Psoas muscle (tissue), 8 donors: Measurements from ENCODE around the gene C16orf89. TPM values are rescaled to one million over a fixed set of nuclear protein-coding genes. Genes with fewer than 3 reads are reported as not detected.
A peak's percentile ranks its signal among the peaks of the same experiment; 100 is the strongest.
"Not testable (repeated sequence)": the region's sequence is repeated elsewhere in the genome, so short reads cannot be mapped to it uniquely, and the experiment has no call there.

ENCODE experiments used
- ATAC-seq, 4 donors: fragments of 200-7000 bp; cut with Tn5 transposase; one replicate each; pipeline ENCODE4 v1.9.1; 2020; ENCODE audit warnings: moderate library complexity in 3 of 4, mild to moderate bottlenecking in 2 of 4
- DNase-seq, 2 donors: peaks; one replicate each; pipeline ENCODE4 v3.0.0-alpha.2; 2020
- H3K27ac ChIP-seq: fragments of 200-600 bp; one replicate; pipeline ENCODE4 v1.8.0; 2022
- H3K27me3 ChIP-seq, 3 donors: fragments of 200-600 bp in 1 of 3; one replicate each; pipeline versions ENCODE4 v1.6.1 to v1.8.0; 2013 to 2022; ENCODE audit warnings: low read length in 2 of 3, mild to moderate bottlenecking in 2 of 3, moderate library complexity in 1 of 3; ENCODE audit not compliant: insufficient read depth in 3 of 3
- H3K36me3 ChIP-seq, 2 donors: fragments of 200-600 bp in 1 of 2; one replicate each; pipeline versions ENCODE4 v1.6.1 to v1.8.0; 2013 to 2022; ENCODE audit warnings: low read depth in 1 of 2, mild to moderate bottlenecking in 1 of 2, moderate library complexity in 1 of 2; ENCODE audit not compliant: insufficient read depth in 1 of 2
- H3K4me1 ChIP-seq: fragments of 200-600 bp; one replicate; pipeline ENCODE4 v1.8.0; 2022
- H3K4me3 ChIP-seq: fragments of 200-600 bp; one replicate; pipeline ENCODE4 v1.8.0; 2022; ENCODE audit warnings: mild to moderate bottlenecking
- H3K9me3 ChIP-seq: fragments of 200-600 bp; one replicate; pipeline ENCODE4 v1.8.0; 2022
- WGBS, 3 donors: extraction: QIAGEN DNeasy Blood & Tissue Kit; methylation state at CpG; one replicate each; pipeline versions ENCODE4 v1.1.6 to v1.1.7; 2013; 5-methylcytosine and 5-hydroxymethylcytosine counted together
- intact Hi-C, 2 donors: fragments of 100-400 bp; cut with DNase I; formaldehyde crosslinking; loops; one replicate each; pipeline versions ENCODE4 v1.11.0 to v1.14.2; 2022
- polyA plus RNA-seq, 3 donors: library from polyadenylated mRNA; stranded (reverse); fragments of 200-250 nt; gene quantifications; one replicate each; pipeline ENCODE4 v1.2.3, GENCODE V29; 2013
- total RNA-seq, 4 donors: library from RNA; stranded (reverse); fragmentation: NEBNext Ultra II Directional in 2 of 4; extraction: Animal tissue kit (Norgen Biotek cat#: 25700) in 2 of 4; gene quantifications; one replicate each; pipeline versions ENCODE4 v1.2.1 to v1.2.4, GENCODE V29; 2021 to 2023
- TF ChIP-seq, protein P1 (sequence below): fragments of 200-600 bp; IDR thresholded peaks from one replicate; pipeline ENCODE4 v1.8.0; 2022; ENCODE audit warnings: antibody characterized with exemption
- donor health status: healthy with polysubstance abuse.
- donor health status: DM: no; HTN: no; CAD: no; lungs with moderate emphysema.
- donor health status: Bipolar disorder and iron deficiency.
- donor health status: healthy.
- donor health status: DM: yes; HTN: yes; CAD: no.
- donor health status: DM: no; HTN: no; CAD: no.
- donor health status: DM: no; HTN: no; CAD: no.
- donor health status: DM: yes; HTN: yes; CAD: no.

Gene C16orf89
- total and polyA plus RNA-seq, 7 donors, result 0.29 to 9.3 (median 0.90) TPM; not detected in 1

GRCh38 chr16:5045499-5046115 lies 20.1 kb downstream of the C16orf89 start:
- Histone ChIP-seq H3K4me3 (no peak overlapping the region), H3K9me3 (no peaks in the 10 kb centered on the region), H3K36me3 (no peaks in the 10 kb centered on the region), H3K4me1 (no peaks in the 10 kb centered on the region), H3K27ac (no peak overlapping the region), H3K27me3 (no peaks in the 10 kb centered on the region)
- ATAC-seq (no peak), DNase-seq (peak in 1 of 2 donors; percentile 1)
- TF ChIP-seq, protein P1, sequence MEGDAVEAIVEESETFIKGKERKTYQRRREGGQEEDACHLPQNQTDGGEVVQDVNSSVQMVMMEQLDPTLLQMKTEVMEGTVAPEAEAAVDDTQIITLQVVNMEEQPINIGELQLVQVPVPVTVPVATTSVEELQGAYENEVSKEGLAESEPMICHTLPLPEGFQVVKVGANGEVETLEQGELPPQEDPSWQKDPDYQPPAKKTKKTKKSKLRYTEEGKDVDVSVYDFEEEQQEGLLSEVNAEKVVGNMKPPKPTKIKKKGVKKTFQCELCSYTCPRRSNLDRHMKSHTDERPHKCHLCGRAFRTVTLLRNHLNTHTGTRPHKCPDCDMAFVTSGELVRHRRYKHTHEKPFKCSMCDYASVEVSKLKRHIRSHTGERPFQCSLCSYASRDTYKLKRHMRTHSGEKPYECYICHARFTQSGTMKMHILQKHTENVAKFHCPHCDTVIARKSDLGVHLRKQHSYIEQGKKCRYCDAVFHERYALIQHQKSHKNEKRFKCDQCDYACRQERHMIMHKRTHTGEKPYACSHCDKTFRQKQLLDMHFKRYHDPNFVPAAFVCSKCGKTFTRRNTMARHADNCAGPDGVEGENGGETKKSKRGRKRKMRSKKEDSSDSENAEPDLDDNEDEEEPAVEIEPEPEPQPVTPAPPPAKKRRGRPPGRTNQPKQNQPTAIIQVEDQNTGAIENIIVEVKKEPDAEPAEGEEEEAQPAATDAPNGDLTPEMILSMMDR, result no peak
- intact Hi-C loops, result no loop called here
- 85 to 88% (median 87%) methylated on average over 10 of the region's 10 CpGs for WGBS, 3 donors

- H3K4me3 ChIP-seq, H3K27me3 ChIP-seq, intact Hi-C loops, H3K27ac ChIP-seq, H3K4me1 ChIP-seq, H3K36me3 ChIP-seq, H3K9me3 ChIP-seq, DNase-seq, ATAC-seq: not testable (repeated sequence)
- WGBS, 3 donors, result 94 to 96% (median 95%) methylated on average over 11 of the region's 11 CpGs
Measured at GRCh38 chr16:5044581-5044980, 21.2 kb downstream of the C16orf89 start.

DNA sequence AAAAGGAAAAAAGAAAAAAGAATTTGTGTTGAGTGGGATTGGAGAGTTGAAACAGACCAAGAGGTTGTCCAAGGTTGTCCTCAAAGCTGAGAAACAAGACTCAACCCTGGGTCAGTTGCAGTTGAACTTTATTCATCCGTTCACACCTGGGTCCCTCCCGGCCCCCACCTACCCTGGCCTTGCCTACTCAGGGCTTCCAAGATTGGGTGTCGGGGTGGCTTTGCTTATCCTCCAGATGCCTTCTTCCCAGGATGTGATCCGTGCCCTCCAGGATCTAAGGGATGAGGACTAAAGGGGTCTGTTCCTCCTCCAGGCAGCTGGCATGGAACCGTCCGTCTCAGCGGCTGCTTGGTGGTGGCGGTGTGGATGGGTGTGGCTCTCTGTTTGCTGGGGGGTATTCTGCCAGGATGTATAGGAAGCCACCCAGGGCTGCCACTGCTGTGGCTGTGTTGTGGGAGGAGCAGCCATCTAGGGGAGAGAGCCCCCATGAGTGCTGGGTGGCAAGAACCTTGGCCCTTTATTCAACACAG lies 21.7 kb downstream of the C16orf89 start:
- 89 to 95% (median 94%) methylated on average over 8 of the region's 8 CpGs for WGBS, 3 donors
- no peak for ATAC-seq

GRCh38 chr16:5042574-5043171 lies 23.1 kb downstream of the C16orf89 start:
- DNase-seq, result no peak
- WGBS, 3 donors, result 72 to 75% (median 74%) methylated on average over 14 of the region's 14 CpGs

More for the DNA sequence above, 21.7 kb downstream of the C16orf89 start:
- intact Hi-C loops, result no loop called here
- Histone ChIP-seq H3K4me3 (no peak overlapping the region), H3K36me3 (no peaks in the 10 kb centered on the region), H3K27ac (no peak overlapping the region), H3K9me3 (no peaks in the 10 kb centered on the region), H3K27me3 (no peaks in the 10 kb centered on the region), H3K4me1 (no peaks in the 10 kb centered on the region)
- no peak for DNase-seq
- TF ChIP-seq, protein P1, result no peak

DNA sequence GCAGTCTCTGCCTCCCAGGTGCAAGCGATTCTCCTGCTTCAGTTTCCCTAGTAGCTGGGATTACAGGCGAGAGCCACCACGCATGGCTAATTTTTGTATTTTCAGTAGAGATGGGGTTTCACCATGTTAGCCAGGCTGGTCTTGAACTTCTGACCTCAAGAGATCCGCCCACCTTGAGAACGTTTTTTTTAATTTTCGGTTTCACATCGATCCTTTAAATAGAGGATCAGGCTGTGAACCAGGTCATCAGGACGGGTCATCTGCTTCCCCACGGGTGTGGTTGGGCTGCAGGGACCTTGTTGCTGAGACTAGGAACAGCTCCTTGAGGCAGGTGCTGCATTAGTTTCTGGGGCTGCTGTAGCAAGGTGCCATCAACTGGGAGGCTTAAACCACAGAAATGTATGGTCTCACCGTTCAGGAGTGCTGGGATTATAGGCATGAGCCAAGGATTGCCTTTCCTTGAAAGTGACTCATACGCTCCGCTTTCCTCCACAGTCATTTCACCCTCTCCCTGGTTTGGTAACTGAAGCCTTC lies 24.1 kb downstream of the C16orf89 start:
- intact Hi-C loops, result no loop called here
- ATAC-seq (no peak), DNase-seq (peak in 1 of 2 donors; percentile 5)
- H3K4me1 ChIP-seq, result no peaks in the 10 kb centered on the region
- WGBS, 3 donors, result 61 to 65% (median 63%) methylated on average over 12 of the region's 12 CpGs
- TF ChIP-seq, protein P1, result no peak
- H3K27ac ChIP-seq, result no peak overlapping the region
- no peak overlapping the region for H3K4me3 ChIP-seq
- no peaks in the 10 kb centered on the region for H3K9me3 ChIP-seq
- no peaks in the 10 kb centered on the region for H3K27me3 ChIP-seq
- no peaks in the 10 kb centered on the region for H3K36me3 ChIP-seq

More at GRCh38 chr16:5042574-5043171, 23.1 kb downstream of the C16orf89 start:
- intact Hi-C loops, result no loop called here
- TF ChIP-seq, protein P1, result no peak
- Histone ChIP-seq H3K27me3 (no peaks in the 10 kb centered on the region), H3K36me3 (no peaks in the 10 kb centered on the region), H3K4me3 (no peak overlapping the region), H3K4me1 (no peaks in the 10 kb centered on the region), H3K9me3 (no peaks in the 10 kb centered on the region), H3K27ac (no peak overlapping the region)
- no peak for ATAC-seq
